H1 (cell line): ENCODE data around the gene PARP14. TPM values are rescaled to one million over a fixed set of nuclear protein-coding genes. Genes with fewer than 3 reads are reported as not detected.

ENCODE experiments used
- CTCF ChIA-PET: fragments of 300-600 bp; sonication (Branson Sonifier 250); formaldehyde crosslinking; loops from one replicate; lab custom pipeline; 2021; ENCODE audit not compliant: partially characterized antibody; lab: Charles Lee
- POLR2A ChIA-PET: fragments of 300-600 bp; sonication (Branson Sonifier 250); formaldehyde crosslinking; loops from one replicate; lab custom pipeline; 2021; ENCODE audit warnings: inconsistent platforms; ENCODE audit not compliant: partially characterized antibody; lab: Charles Lee
- DNase-seq, 2 experiments: peaks; one replicate each; pipeline versions ENCODE4 v3.0.0 to v3.0.0-alpha.2; 2010 to 2022; ENCODE audit warnings: low spot score in 2 of 2, low read depth in 1 of 2, mixed read lengths in 1 of 2
- FAIRE-seq: peaks from 2 replicates; lab custom pipeline; 2011; peaks lifted over from hg19 to GRCh38; lab: Jason Lieb, UNC
- H2AFZ ChIP-seq: 2 replicates; pipeline ENCODE4 v1.8.1; 2012; ENCODE audit warnings: low read length, inconsistent platforms
- H2AK5ac ChIP-seq: 2 replicates; pipeline ENCODE4 v1.6.1; 2013; ENCODE audit warnings: low read depth, low read length
- H2BK120ac ChIP-seq: replicated peaks from 2 replicates; pipeline ENCODE3; 2013; ENCODE audit warnings: low read depth, low read length, inconsistent platforms
- H2BK12ac ChIP-seq: 2 replicates; pipeline ENCODE4 v1.6.1; 2013; ENCODE audit warnings: low read depth, low read length
- H2BK15ac ChIP-seq: 2 replicates; pipeline ENCODE4 v1.6.1; 2013; ENCODE audit warnings: low read length
- H2BK20ac ChIP-seq: 2 replicates; pipeline ENCODE4 v1.6.1; 2013; ENCODE audit warnings: low read length
- H2BK5ac ChIP-seq: 2 replicates; pipeline ENCODE4 v1.6.1; 2013; ENCODE audit warnings: low read depth, low read length
- H3K14ac ChIP-seq: 2 replicates; pipeline ENCODE4 v1.6.1; 2013; ENCODE audit warnings: inconsistent platforms; ENCODE audit not compliant: insufficient read length
- H3K18ac ChIP-seq: 2 replicates; pipeline ENCODE4 v1.6.1; 2013; ENCODE audit warnings: low read length; ENCODE audit errors: extremely low read depth
- H3K23ac ChIP-seq: 2 replicates; pipeline ENCODE4 v1.6.1; 2013; ENCODE audit warnings: inconsistent platforms; ENCODE audit not compliant: insufficient read length
- H3K23me2 ChIP-seq: 2 replicates; pipeline ENCODE4 v1.6.1; 2013; ENCODE audit warnings: low read depth, low read length
- H3K27ac ChIP-seq: 2 replicates; pipeline ENCODE4 v1.6.1; 2011; ENCODE audit warnings: low read depth, low read length, inconsistent platforms
- H3K27me3 ChIP-seq, 4 experiments: replicated peaks in 1 of 4; 1 replicate in 1 of 4; 2 replicates in 3 of 4; pipeline versions ENCODE4 v1.6.1 to v1.8.1; 2011 to 2013; ENCODE audit warnings: low read length in 3 of 4, mild to moderate bottlenecking in 3 of 4, inconsistent platforms in 2 of 4, mixed read lengths in 2 of 4, moderate library complexity in 1 of 4; ENCODE audit not compliant: control insufficient read depth in 3 of 4, insufficient read depth in 3 of 4; ENCODE audit errors: extremely low read depth in 1 of 4
- H3K36me3 ChIP-seq, 4 experiments: 2 replicates each; pipeline versions ENCODE4 v1.6.1 to v1.8.1; 2011 to 2013; ENCODE audit warnings: mild to moderate bottlenecking in 4 of 4, low read length in 3 of 4, moderate library complexity in 2 of 4, control low read depth in 1 of 4, inconsistent platforms in 1 of 4; ENCODE audit not compliant: insufficient read depth in 4 of 4, control insufficient read depth in 2 of 4
- H3K4ac ChIP-seq: replicated peaks from 2 replicates; pipeline ENCODE3; 2013; ENCODE audit warnings: low read length, low read depth, mixed read lengths, inconsistent platforms; ENCODE audit not compliant: insufficient read length
- H3K4me1 ChIP-seq, 4 experiments: replicated peaks in 1 of 4; 1 replicate in 1 of 4; 2 replicates in 3 of 4; pipeline versions ENCODE4 v1.6.1 to v1.8.1; 2011 to 2013; ENCODE audit warnings: low read length in 3 of 4, inconsistent platforms in 2 of 4, mixed read lengths in 1 of 4; ENCODE audit not compliant: insufficient read depth in 4 of 4, control insufficient read depth in 3 of 4
- H3K4me2 ChIP-seq, 2 experiments: 2 replicates each; pipeline versions ENCODE4 v1.6.1 to v1.8.1; 2011 to 2013; ENCODE audit warnings: low read depth in 2 of 2, low read length in 2 of 2, control low read depth in 1 of 2, inconsistent platforms in 1 of 2, mild to moderate bottlenecking in 1 of 2; ENCODE audit not compliant: insufficient read depth in 1 of 2
- H3K4me3 ChIP-seq, 4 experiments: fragments of 200-600, 300-600 bp in 1 of 4; sonication (generic), shearing (Covaris generic), sonication (Bioruptor Twin) in 1 of 4; 2 replicates each; pipeline versions ENCODE4 v1.5.1 to v1.8.1; 2011 to 2016; ENCODE audit warnings: low read length in 4 of 4, low read depth in 3 of 4, control low read depth in 2 of 4, inconsistent platforms in 2 of 4, mild to moderate bottlenecking in 2 of 4, mixed read lengths in 1 of 4, moderate library complexity in 1 of 4; ENCODE audit not compliant: insufficient read depth in 2 of 4; ENCODE audit errors: extremely low read depth in 1 of 4
- H3K56ac ChIP-seq: replicated peaks from 2 replicates; pipeline ENCODE3; 2013; ENCODE audit warnings: low read depth, mild to moderate bottlenecking, mixed read lengths, low read length, inconsistent platforms; ENCODE audit not compliant: insufficient read length
- H3K79me1 ChIP-seq: 2 replicates; pipeline ENCODE4 v1.6.1; 2013; ENCODE audit warnings: low read depth, low read length, control low read depth
- H3K79me2 ChIP-seq, 2 experiments: 2 replicates each; pipeline versions ENCODE4 v1.6.1 to v1.8.1; 2012 to 2013; ENCODE audit warnings: low read length in 2 of 2, mild to moderate bottlenecking in 2 of 2, inconsistent platforms in 1 of 2; ENCODE audit not compliant: insufficient read depth in 2 of 2, control insufficient read depth in 1 of 2
- H3K9ac ChIP-seq, 4 experiments: replicated peaks in 1 of 4; 1 replicate in 1 of 4; 2 replicates in 3 of 4; pipeline versions ENCODE4 v1.6.1 to v1.8.1; 2011 to 2013; ENCODE audit warnings: low read depth in 3 of 4, low read length in 3 of 4, control low read depth in 2 of 4, mild to moderate bottlenecking in 2 of 4, moderate library complexity in 2 of 4, inconsistent platforms in 1 of 4; ENCODE audit errors: extremely low read depth in 1 of 4
- H3K9me3 ChIP-seq, 2 experiments: 2 replicates each; pipeline versions ENCODE4 v1.6.1 to v1.8.1; 2012 to 2013; ENCODE audit warnings: mild to moderate bottlenecking in 2 of 2, moderate library complexity in 2 of 2, control low read depth in 1 of 2, inconsistent platforms in 1 of 2, low read depth in 1 of 2, low read length in 1 of 2, mixed read lengths in 1 of 2; ENCODE audit not compliant: insufficient read depth in 2 of 2
- H4K20me1 ChIP-seq, 2 experiments: replicated peaks in 1 of 2; 2 replicates each; pipeline versions ENCODE3 to v1.8.1; 2011 to 2013; ENCODE audit warnings: inconsistent platforms in 2 of 2, low read length in 2 of 2, mild to moderate bottlenecking in 1 of 2; ENCODE audit not compliant: insufficient read depth in 2 of 2, control insufficient read depth in 1 of 2
- H4K5ac ChIP-seq: 2 replicates; pipeline ENCODE4 v1.6.1; 2013; ENCODE audit warnings: low read length, low read depth, mixed read lengths, inconsistent platforms; ENCODE audit not compliant: insufficient read length
- H4K8ac ChIP-seq: 2 replicates; pipeline ENCODE4 v1.8.0; 2013; ENCODE audit warnings: mild to moderate bottlenecking, moderate library complexity, low read length, inconsistent platforms; ENCODE audit not compliant: insufficient read depth; ENCODE audit errors: extremely low read depth
- H4K91ac ChIP-seq: replicated peaks from 2 replicates; pipeline ENCODE3; 2013; ENCODE audit warnings: low read length, mixed read lengths, inconsistent platforms; ENCODE audit not compliant: insufficient read length
- BACH1 ChIP-seq: IDR thresholded peaks from 2 replicates; pipeline ENCODE4 v1.6.1; 2012; ENCODE audit warnings: low read length, improper control_type of control experiment
- CBX8 ChIP-seq: fragments of 300-800, 300-1000 bp; sonication (generic); IDR thresholded peaks from 2 replicates; pipeline ENCODE4 v1.7.1; 2016; ENCODE audit warnings: low read depth, low read length, borderline replicate concordance
- CHD1 ChIP-seq: IDR thresholded peaks from 2 replicates; pipeline ENCODE4 v1.6.1; 2012; ENCODE audit warnings: low read depth, low read length, improper control_type of control experiment
- CTBP2 ChIP-seq: IDR thresholded peaks from 2 replicates; pipeline ENCODE4 v1.7.0; 2011; ENCODE audit warnings: borderline replicate concordance, mild to moderate bottlenecking, moderate library complexity, mixed read lengths, low read length; ENCODE audit not compliant: insufficient read depth, insufficient read length
- HDAC2 ChIP-seq, 2 experiments: fragments of 300-600 bp in 1 of 2; sonication (generic) in 1 of 2; IDR thresholded peaks; 2 replicates each; pipeline ENCODE4 v1.6.1; 2011 to 2012; ENCODE audit warnings: low read depth in 2 of 2, low read length in 2 of 2, mild to moderate bottlenecking in 2 of 2, moderate library complexity in 2 of 2, borderline replicate concordance in 1 of 2, inconsistent platforms in 1 of 2
- MAFK ChIP-seq: IDR thresholded peaks from 2 replicates; pipeline ENCODE4 v1.6.1; 2012; ENCODE audit warnings: low read depth, mild to moderate bottlenecking, improper control_type of control experiment, low read length
- POLR2A ChIP-seq, 2 experiments: IDR thresholded peaks; 1 replicate in 1 of 2; 2 replicates in 1 of 2; pipeline ENCODE4 v1.6.1; 2011; ENCODE audit warnings: low read depth in 2 of 2, low read length in 2 of 2, mild to moderate bottlenecking in 2 of 2; ENCODE audit errors: control extremely low read depth in 1 of 2
- RBBP5 ChIP-seq: IDR thresholded peaks from 2 replicates; pipeline ENCODE4 v1.7.1; 2012; ENCODE audit warnings: low read depth, mild to moderate bottlenecking, inconsistent platforms, low read length, moderate library complexity, borderline replicate concordance
- SIN3A ChIP-seq, 2 experiments: IDR thresholded peaks in 1 of 2; conservative IDR thresholded peaks in 1 of 2; 2 replicates each; pipeline ENCODE4 v1.6.1; 2011 to 2012; ENCODE audit warnings: low read length in 2 of 2, improper control_type of control experiment in 1 of 2, low read depth in 1 of 2, mild to moderate bottlenecking in 1 of 2
- SIX5 ChIP-seq: IDR thresholded peaks from 2 replicates; pipeline ENCODE4 v1.6.1; 2011; ENCODE audit warnings: mild to moderate bottlenecking, low read depth, low read length
- SP2 ChIP-seq: IDR thresholded peaks from 2 replicates; pipeline ENCODE4 v1.6.1; 2012; ENCODE audit warnings: mild to moderate bottlenecking, low read length, inconsistent platforms
- SP4 ChIP-seq: IDR thresholded peaks from 2 replicates; pipeline ENCODE4 v1.6.1; 2012; ENCODE audit warnings: low read length, inconsistent platforms
- TEAD4 ChIP-seq: IDR thresholded peaks from 2 replicates; pipeline ENCODE4 v1.6.1; 2012; ENCODE audit warnings: low read depth, low read length, inconsistent platforms, mixed read lengths
- ZNF274 ChIP-seq: IDR thresholded peaks from 2 replicates; pipeline ENCODE4 v1.7.0; 2012; ENCODE audit warnings: low read length, borderline replicate concordance; ENCODE audit errors: extremely low read depth
- polyA plus RNA-seq, 7 experiments: library from polyadenylated mRNA; depleted of rRNA in 3 of 7; stranded (reverse) in 5 of 7; unstranded in 2 of 7; fragments of >200 nt in 5 of 7; fragments of 200-250 nt in 2 of 7; gene quantifications; 1 replicate in 5 of 7; 2 replicates in 1 of 7; 4 replicates in 1 of 7; pipeline versions ENCODE4 v1.2.1 to v1.2.3, GENCODE V29; 2011 to 2013; ENCODE audit warnings: missing spikeins in 2 of 7, mixed read lengths in 2 of 7
- total RNA-seq: library from RNA; stranded (reverse); fragmentation: NEBNext Ultra II Directional; extraction: Animal tissue kit (Norgen Biotek cat#: 25700); gene quantifications from 2 replicates; pipeline ENCODE4 v1.2.1, GENCODE V29; 2021

The PARP14 gene
- total and polyA plus RNA-seq, 2 of the 8 experiments (the other 6 are each of a cell fraction or from before 2014, with no cell fraction given): 12.6 to 17.6 TPM

- no peak overlapping the region for H2AFZ ChIP-seq
- no peak overlapping the region for H3K23ac ChIP-seq
- ChIA-PET POLR2A (no interaction called here), CTCF (interaction anchor here (0.7 to 1.6 kb wide), 3 partner anchors 19 to 89 kb away, joined by 3 to 6 read pairs (median 4); no protein-coding TSS in a partner anchor)
- no peak overlapping the region for H2BK120ac ChIP-seq
- no peaks in the 10 kb centered on the region for H3K36me3 ChIP-seq
- H3K4me3 ChIP-seq: no peak overlapping the region
- H3K4me2 ChIP-seq: no peak overlapping the region
- H3K14ac ChIP-seq: no peak overlapping the region
- H4K20me1 ChIP-seq: no peaks in the 10 kb centered on the region
- no peak overlapping the region for H2BK20ac ChIP-seq
- no peak overlapping the region for H4K5ac ChIP-seq
- H3K9ac ChIP-seq: no peak overlapping the region
- TF ChIP-seq TEAD4 (no peak), POLR2A (IDR thresholded peaks at IDR 0.05; ENCODE audit: control extremely low read depth in 1 of 2, low read depth in 2 of 2, low read length in 2 of 2) (no peak), CTBP2 (no peak), BACH1 (no peak), ZNF274 (no peak), MAFK (no peak), SP4 (no peak), CHD1 (no peak), SIN3A (conservative IDR thresholded peaks at IDR 0.05 in 1 of 2, IDR thresholded peaks at IDR 0.05 in 1 of 2; ENCODE audit: low read depth in 1 of 2, low read length in 2 of 2) (no peak), RBBP5 (no peak), SP2 (no peak), HDAC2 (IDR thresholded peaks at IDR 0.05; ENCODE audit: borderline replicate concordance in 1 of 2, low read depth in 2 of 2, low read length in 2 of 2) (no peak), CBX8 (no peak), SIX5 (no peak)
- no peaks in the 10 kb centered on the region for H3K23me2 ChIP-seq
- no peak overlapping the region for H3K56ac ChIP-seq
- no peak overlapping the region for H2BK5ac ChIP-seq
- H3K79me2 ChIP-seq: no peaks in the 10 kb centered on the region
- no peaks in the 10 kb centered on the region for H3K9me3 ChIP-seq
- no peak overlapping the region for H2BK15ac ChIP-seq
- H3K4me1 ChIP-seq: no peaks in the 10 kb centered on the region
- H3K18ac ChIP-seq: no peak overlapping the region
- FAIRE-seq: no peak
- no peak overlapping the region for H3K4ac ChIP-seq
- H4K8ac ChIP-seq: no peak overlapping the region
- no peak overlapping the region for H4K91ac ChIP-seq
- no peak overlapping the region for H2AK5ac ChIP-seq
- H2BK12ac ChIP-seq: no peak overlapping the region
- DNase-seq: no peak
- no peaks in the 10 kb centered on the region for H3K27me3 ChIP-seq
- H3K27ac ChIP-seq: no peak overlapping the region
- H3K79me1 ChIP-seq: no peaks in the 10 kb centered on the region
These were observed 40.1 kb upstream of the PARP14 start for GRCh38 chr3:122640437-122640999.
